GM10248 (cell line): ENCODE data around the gene FAM131C.
"Not testable (repeated sequence)": the region's sequence is repeated elsewhere in the genome, so short reads cannot be mapped to it uniquely, and the experiment has no call there.

ENCODE experiments used
- CTCF ChIA-PET: fragments of 300-600 bp; sonication (Branson Sonifier 250); formaldehyde crosslinking; extraction: SDS; loops from one replicate; lab custom pipeline; 2021; ENCODE audit warnings: antibody characterized with exemption; lab: Yijun Ruan, JAX
- POLR2A ChIA-PET: fragments of 350-650 bp; sonication (Branson Sonifier 250); formaldehyde crosslinking; extraction: SDS; loops from one replicate; lab custom pipeline; 2020; ENCODE audit warnings: antibody characterized with exemption; lab: Yijun Ruan, JAX
- DNase-seq: peaks from one replicate; pipeline ENCODE4 v3.0.0; 2012; ENCODE audit errors: extremely low spot score
- CTCF ChIP-seq: IDR thresholded peaks from 2 replicates; pipeline ENCODE4 v1.5.1; 2012; ENCODE audit warnings: mild to moderate bottlenecking, low read depth; ENCODE audit errors: extremely low read depth, missing control alignments, control extremely low read depth

Gene FAM131C

GRCh38 chr1:16028237-16029002 lies 45.0 kb downstream of the FAM131C start:
- no peak for TF ChIP-seq CTCF
- CTCF ChIA-PET = no interaction called here
- DNase-seq = no peak
- POLR2A ChIA-PET = no interaction called here

GRCh38 chr1:16026723-16027484 lies 46.5 kb downstream of the FAM131C start:
- ChIA-PET CTCF (interaction anchor here (2.0 kb wide), 1 partner anchor 55 kb away, joined by 4 read pairs; no protein-coding TSS in a partner anchor), POLR2A (no interaction called here)
- no peak for DNase-seq
- no peak for TF ChIP-seq CTCF

GRCh38 chr1:16026302-16026701 lies 47.1 kb downstream of the FAM131C start:
- CTCF ChIA-PET = interaction anchor here (2.0 kb wide), 1 partner anchor 56 kb away, joined by 4 read pairs; no protein-coding TSS in a partner anchor
- POLR2A ChIA-PET = not testable (repeated sequence)

GRCh38 chr1:16023050-16023653 lies 50.3 kb downstream of the FAM131C start:
- ChIA-PET POLR2A (no interaction called here), CTCF (interaction anchor here (0.7 to 2.1 kb wide), 4 partner anchors 13 to 207 kb away, joined by 3 to 7 read pairs (median 4); no protein-coding TSS in a partner anchor)
- DNase-seq = no peak
- no peak for TF ChIP-seq CTCF

More at GRCh38 chr1:16026302-16026701, 47.1 kb downstream of the FAM131C start:
- not testable (repeated sequence) for DNase-seq

- POLR2A ChIA-PET = no interaction called here
- DNase-seq = no peak
- no peak for TF ChIP-seq CTCF
- CTCF ChIA-PET = interaction anchor here (1.6 to 2.1 kb wide), 2 partner anchors 12 to 15 kb away, joined by 6 to 7 read pairs; no protein-coding TSS in a partner anchor
Observed at GRCh38 chr1:16022393-16022792, 51.1 kb downstream of the FAM131C start.

- POLR2A ChIA-PET = no interaction called here
- no peak for TF ChIP-seq CTCF
- CTCF ChIA-PET = interaction anchor here (1.6 kb wide), 1 partner anchor 14 kb away, joined by 6 read pairs; no protein-coding TSS in a partner anchor
- DNase-seq = no peak
Observed at GRCh38 chr1:16021681-16022080, 51.8 kb downstream of the FAM131C start, which contains the start of gene CLCNKA. TSS of gene CLCNKA (plus strand) at chr1:16022036. CDS start at chr1:16022620, 584 bp downstream.

GRCh38 chr1:16020878-16021277 lies 52.6 kb downstream of the FAM131C start:
- CTCF ChIA-PET = interaction anchor here (1.0 to 1.3 kb wide), 2 partner anchors 9 to 13 kb away, joined by 4 to 5 read pairs; no protein-coding TSS in a partner anchor
- POLR2A ChIA-PET = not testable (repeated sequence)

More at GRCh38 chr1:16020878-16021277, 52.6 kb downstream of the FAM131C start:
- not testable (repeated sequence) for DNase-seq
